ENCODE results near the gene ELL. TPM values are rescaled to one million over a fixed set of nuclear protein-coding genes. Genes with fewer than 3 reads are reported as not detected.

The ELL gene
- total RNA-seq, 2 experiments from 2014 or later, result 46.2 to 46.8 TPM

- Mint-ChIP-seq H3K4me1 (ENCODE audit: low read depth) (peaks cover 27% of the 10 kb centered on the region), H3K27ac (no peak overlapping the region), H3K4me3 (peak overlapping the region; percentile 11), H3K9me3 (no peaks in the 10 kb centered on the region), H3K36me3 (ENCODE audit: low read depth) (peaks cover 6% of the 10 kb centered on the region), H3K27me3 (no peaks in the 10 kb centered on the region)
- H3K36me3 ChIP-seq (ENCODE audit: insufficient read depth, low read length), result peaks cover 16% of the 10 kb centered on the region
- no peak overlapping the region for H3K27ac ChIP-seq (ENCODE audit: low read depth in 1 of 2, low read length in 2 of 2)
- ChIA-PET CTCF (interaction anchor here (3.1 to 4.2 kb wide), 2 partner anchors 15 to 22 kb away, joined by 10 to 35 read pairs; no protein-coding TSS in a partner anchor), POLR2A (interaction anchor here (0.6 to 4.3 kb wide), 3 partner anchors 11 to 505 kb away, joined by 3 to 41 read pairs (median 4); partner anchors contain the start of gene KXD1)
- ATAC-seq (ENCODE audit: poor library complexity) (no peak), DNase-seq (no peak)
- intact Hi-C loops (cut with DNase I, micrococcal nuclease), result loop anchor here in 1 of 2 experiments (5.0 kb wide), 1 partner anchor 46 kb away; no protein-coding TSS in a partner anchor
- TF ChIP-seq, protein P1, sequence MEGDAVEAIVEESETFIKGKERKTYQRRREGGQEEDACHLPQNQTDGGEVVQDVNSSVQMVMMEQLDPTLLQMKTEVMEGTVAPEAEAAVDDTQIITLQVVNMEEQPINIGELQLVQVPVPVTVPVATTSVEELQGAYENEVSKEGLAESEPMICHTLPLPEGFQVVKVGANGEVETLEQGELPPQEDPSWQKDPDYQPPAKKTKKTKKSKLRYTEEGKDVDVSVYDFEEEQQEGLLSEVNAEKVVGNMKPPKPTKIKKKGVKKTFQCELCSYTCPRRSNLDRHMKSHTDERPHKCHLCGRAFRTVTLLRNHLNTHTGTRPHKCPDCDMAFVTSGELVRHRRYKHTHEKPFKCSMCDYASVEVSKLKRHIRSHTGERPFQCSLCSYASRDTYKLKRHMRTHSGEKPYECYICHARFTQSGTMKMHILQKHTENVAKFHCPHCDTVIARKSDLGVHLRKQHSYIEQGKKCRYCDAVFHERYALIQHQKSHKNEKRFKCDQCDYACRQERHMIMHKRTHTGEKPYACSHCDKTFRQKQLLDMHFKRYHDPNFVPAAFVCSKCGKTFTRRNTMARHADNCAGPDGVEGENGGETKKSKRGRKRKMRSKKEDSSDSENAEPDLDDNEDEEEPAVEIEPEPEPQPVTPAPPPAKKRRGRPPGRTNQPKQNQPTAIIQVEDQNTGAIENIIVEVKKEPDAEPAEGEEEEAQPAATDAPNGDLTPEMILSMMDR (IDR thresholded peaks at IDR 0.05), result no peak
- no peaks in the 10 kb centered on the region for H3K27me3 ChIP-seq (ENCODE audit: control insufficient read depth in 1 of 2, insufficient read depth in 2 of 2, low read length in 2 of 2)
- no peaks in the 10 kb centered on the region for H3K9me3 ChIP-seq (ENCODE audit: control insufficient read depth in 1 of 2, insufficient read depth in 1 of 2, low read length in 2 of 2)
- peaks cover 74% of the 10 kb centered on the region for H3K4me1 ChIP-seq (ENCODE audit: insufficient read depth, low read length)
- no peak overlapping the region for H3K4me3 ChIP-seq (ENCODE audit: low read length)
Measured at GRCh38 chr19:18518639-18519038, 3.2 kb downstream of the ELL start.

DNA sequence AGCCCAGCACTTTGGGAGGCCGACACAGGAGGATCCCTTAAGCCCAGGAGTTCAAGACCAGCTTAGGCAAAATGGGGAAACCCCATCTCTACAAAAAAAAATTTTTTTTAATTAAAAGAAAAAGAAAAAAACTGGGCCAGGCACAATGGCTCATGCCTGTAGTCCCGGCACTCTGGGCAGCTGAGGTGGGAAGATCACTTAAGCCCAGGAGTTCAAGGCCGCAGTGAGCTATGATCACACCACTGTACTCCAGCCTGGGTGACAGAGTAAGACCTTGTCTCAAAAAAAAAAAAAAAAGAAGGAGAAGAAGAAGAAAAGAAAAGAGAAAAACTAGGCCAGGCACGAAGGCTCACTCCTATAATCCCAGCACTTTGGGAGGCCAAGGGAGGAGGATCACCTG lies 4.3 kb downstream of the ELL start:
- intact Hi-C loops (cut with DNase I, micrococcal nuclease), result loop anchor here in 1 of 2 experiments (5.0 kb wide), 1 partner anchor 45 kb away; no protein-coding TSS in a partner anchor
- TF ChIP-seq, protein P1 (IDR thresholded peaks at IDR 0.05), result no peak
- POLR2A ChIA-PET, result no interaction called here
- peaks cover 33% of the 10 kb centered on the region for H3K4me1 Mint-ChIP-seq (ENCODE audit: low read depth)
- H3K36me3 ChIP-seq (ENCODE audit: insufficient read depth, low read length), result peaks cover 16% of the 10 kb centered on the region
- H3K27me3 ChIP-seq (ENCODE audit: control insufficient read depth in 1 of 2, insufficient read depth in 2 of 2, low read length in 2 of 2), result no peaks in the 10 kb centered on the region
- DNase-seq (no peak), ATAC-seq (ENCODE audit: poor library complexity) (no peak)
- peaks cover 6% of the 10 kb centered on the region for H3K36me3 Mint-ChIP-seq (ENCODE audit: low read depth)
- H3K4me3 Mint-ChIP-seq, result no peak overlapping the region
- no peaks in the 10 kb centered on the region for H3K9me3 ChIP-seq (ENCODE audit: control insufficient read depth in 1 of 2, insufficient read depth in 1 of 2, low read length in 2 of 2)
- H3K4me1 ChIP-seq (ENCODE audit: insufficient read depth, low read length), result peaks cover 78% of the 10 kb centered on the region
- CTCF ChIA-PET, result interaction anchor here (2.5 kb wide), 1 partner anchor 21 kb away, joined by 6 read pairs; no protein-coding TSS in a partner anchor
- H3K27me3 Mint-ChIP-seq, result no peaks in the 10 kb centered on the region
- H3K27ac ChIP-seq (ENCODE audit: low read depth in 1 of 2, low read length in 2 of 2), result no peak overlapping the region
- no peak overlapping the region for H3K4me3 ChIP-seq (ENCODE audit: low read length)
- no peak overlapping the region for H3K27ac Mint-ChIP-seq
- no peaks in the 10 kb centered on the region for H3K9me3 Mint-ChIP-seq

- Mint-ChIP-seq H3K27ac (no peak overlapping the region), H3K36me3 (ENCODE audit: low read depth) (no peaks in the 10 kb centered on the region), H3K4me3 (no peak overlapping the region), H3K9me3 (no peaks in the 10 kb centered on the region), H3K4me1 (ENCODE audit: low read depth) (peaks cover 29% of the 10 kb centered on the region), H3K27me3 (no peaks in the 10 kb centered on the region)
- Histone ChIP-seq H3K36me3 (ENCODE audit: insufficient read depth, low read length) (peaks cover 16% of the 10 kb centered on the region), H3K4me3 (ENCODE audit: low read length) (no peak overlapping the region), H3K27me3 (ENCODE audit: control insufficient read depth in 1 of 2, insufficient read depth in 2 of 2, low read length in 2 of 2) (no peaks in the 10 kb centered on the region), H3K4me1 (ENCODE audit: insufficient read depth, low read length) (peaks cover 77% of the 10 kb centered on the region), H3K27ac (ENCODE audit: low read depth in 1 of 2, low read length in 2 of 2) (no peak overlapping the region), H3K9me3 (ENCODE audit: control insufficient read depth in 1 of 2, insufficient read depth in 1 of 2, low read length in 2 of 2) (no peaks in the 10 kb centered on the region)
- intact Hi-C loops (cut with DNase I, micrococcal nuclease), result loop anchor here in 1 of 2 experiments (5.0 kb wide), 1 partner anchor 44 kb away; no protein-coding TSS in a partner anchor
- ATAC-seq (ENCODE audit: poor library complexity) (no peak), DNase-seq (no peak)
- ChIA-PET CTCF (interaction anchor here (2.5 kb wide), 1 partner anchor 20 kb away, joined by 6 read pairs; no protein-coding TSS in a partner anchor), POLR2A (interaction anchor here (0.9 to 1.9 kb wide), 2 partner anchors 9 to 73 kb away, joined by 3 to 4 read pairs; no protein-coding TSS in a partner anchor)
- TF ChIP-seq, protein P1 (IDR thresholded peaks at IDR 0.05), result no peak
Measured at GRCh38 chr19:18515959-18516358, 5.9 kb downstream of the ELL start.

Data from CD4-positive, alpha-beta T cell (primary cell).